OCI-LY3 (cell line): ENCODE results near the gene CTAGE1.

ENCODE experiments used
- EZH2phosphoT487 ChIP-seq: fragments of 200-600 bp; shearing (Covaris generic); IDR thresholded peaks from 2 replicates; pipeline ENCODE4 v1.6.1; 2018; ENCODE audit warnings: antibody characterized with exemption, mixed run types, low read depth
- TF ChIP-seq, protein P1 (sequence below): fragments of 200-600, 300-600 bp; sonication (generic); IDR thresholded peaks from 2 replicates; pipeline ENCODE4 v1.5.1; 2014; ENCODE audit warnings: antibody characterized with exemption, low read length, low read depth

DNA sequence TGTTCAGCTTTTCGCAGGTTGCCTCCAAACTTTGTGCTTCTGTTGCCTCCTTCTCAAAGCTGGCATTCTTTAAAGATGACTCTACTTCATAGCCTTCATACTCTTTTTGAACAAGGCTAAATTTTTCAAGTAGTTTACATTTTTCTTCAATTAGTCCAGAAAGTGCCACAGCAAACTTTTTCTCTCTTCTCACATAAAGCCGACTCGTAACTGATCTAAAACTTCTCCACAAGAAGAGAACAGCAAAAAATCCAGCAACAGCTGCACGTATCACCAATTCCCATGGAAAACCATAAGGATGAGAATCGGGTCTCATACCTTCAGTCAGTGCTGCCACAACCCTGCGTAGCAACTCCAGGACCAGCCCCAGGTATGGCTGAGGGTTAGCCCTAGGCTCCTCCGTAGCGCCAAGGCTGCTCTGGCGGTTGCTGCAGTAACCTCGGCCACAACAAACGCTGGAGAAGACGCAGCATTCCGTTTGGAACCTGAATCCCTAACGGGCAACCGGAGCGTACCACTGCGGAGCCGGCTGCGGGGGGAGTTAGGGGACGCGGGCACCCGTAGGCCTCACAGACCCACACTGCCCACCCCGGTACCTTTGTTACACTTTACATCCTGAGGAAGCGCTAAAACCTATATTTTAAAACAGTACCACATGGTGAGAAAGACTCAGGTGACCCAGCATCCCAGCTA is at the start of gene CTAGE1:
- TF ChIP-seq, protein P1, sequence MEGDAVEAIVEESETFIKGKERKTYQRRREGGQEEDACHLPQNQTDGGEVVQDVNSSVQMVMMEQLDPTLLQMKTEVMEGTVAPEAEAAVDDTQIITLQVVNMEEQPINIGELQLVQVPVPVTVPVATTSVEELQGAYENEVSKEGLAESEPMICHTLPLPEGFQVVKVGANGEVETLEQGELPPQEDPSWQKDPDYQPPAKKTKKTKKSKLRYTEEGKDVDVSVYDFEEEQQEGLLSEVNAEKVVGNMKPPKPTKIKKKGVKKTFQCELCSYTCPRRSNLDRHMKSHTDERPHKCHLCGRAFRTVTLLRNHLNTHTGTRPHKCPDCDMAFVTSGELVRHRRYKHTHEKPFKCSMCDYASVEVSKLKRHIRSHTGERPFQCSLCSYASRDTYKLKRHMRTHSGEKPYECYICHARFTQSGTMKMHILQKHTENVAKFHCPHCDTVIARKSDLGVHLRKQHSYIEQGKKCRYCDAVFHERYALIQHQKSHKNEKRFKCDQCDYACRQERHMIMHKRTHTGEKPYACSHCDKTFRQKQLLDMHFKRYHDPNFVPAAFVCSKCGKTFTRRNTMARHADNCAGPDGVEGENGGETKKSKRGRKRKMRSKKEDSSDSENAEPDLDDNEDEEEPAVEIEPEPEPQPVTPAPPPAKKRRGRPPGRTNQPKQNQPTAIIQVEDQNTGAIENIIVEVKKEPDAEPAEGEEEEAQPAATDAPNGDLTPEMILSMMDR: no peak
- no peak for TF ChIP-seq EZH2phosphoT487
